HG03064 (cell line): ENCODE results near the gene NCKAP5.
"Not testable (repeated sequence)": the region's sequence is repeated elsewhere in the genome, so short reads cannot be mapped to it uniquely, and the experiment has no call there.

Source experiments
- ATAC-seq: cut with Tn5 transposase; IDR thresholded peaks from one replicate; pipeline ENCODE4 v1.9.1; 2021; ENCODE audit warnings: low read depth; ENCODE audit not compliant: unreplicated experiment

Gene NCKAP5

GRCh38 chr2:132876745-132877391 lies 691.4 kb downstream of the NCKAP5 start:
- ATAC-seq, result no peak

GRCh38 chr2:132875193-132875592 lies 693.1 kb downstream of the NCKAP5 start:
- ATAC-seq, result no peak

DNA sequence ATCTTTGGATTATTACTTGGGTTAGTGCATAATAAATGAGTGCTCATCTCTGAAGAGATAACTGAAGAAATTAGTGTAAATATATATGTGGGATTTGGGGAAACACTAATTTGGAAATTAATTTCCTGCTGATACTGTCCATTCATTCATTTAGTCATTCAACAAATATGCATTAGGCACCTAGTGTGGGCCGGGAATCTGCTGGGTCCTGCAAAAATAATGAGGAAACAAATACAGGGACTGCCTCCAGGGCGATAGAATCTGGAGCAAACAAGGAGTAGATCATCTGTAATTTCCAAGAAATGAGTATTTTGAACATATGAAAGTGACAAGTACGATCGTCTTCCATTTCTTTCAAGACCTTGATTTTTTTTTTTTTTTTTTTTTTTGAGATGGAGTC lies 694.5 kb downstream of the NCKAP5 start:
- ATAC-seq, result no peak

DNA sequence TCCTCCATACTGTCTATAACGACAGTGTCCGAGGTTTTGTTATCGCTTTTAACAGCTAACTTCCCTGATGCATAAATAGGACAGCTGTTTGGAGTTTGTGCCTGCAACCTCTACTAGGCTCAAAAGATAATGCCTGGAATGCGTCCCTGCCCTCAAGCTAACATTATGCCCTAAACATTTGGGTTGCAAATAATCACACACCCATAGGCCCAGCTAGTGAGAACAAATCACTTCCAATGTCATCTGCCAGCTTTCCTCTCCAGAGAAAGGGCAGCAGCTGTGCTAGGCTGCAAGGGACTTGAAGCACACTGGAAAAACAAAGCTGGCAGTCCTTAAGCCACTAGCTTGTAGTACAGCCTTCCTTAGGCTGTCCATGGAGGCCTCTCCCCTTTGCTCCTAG lies 696.4 kb downstream of the NCKAP5 start:
- ATAC-seq, result no peak

DNA sequence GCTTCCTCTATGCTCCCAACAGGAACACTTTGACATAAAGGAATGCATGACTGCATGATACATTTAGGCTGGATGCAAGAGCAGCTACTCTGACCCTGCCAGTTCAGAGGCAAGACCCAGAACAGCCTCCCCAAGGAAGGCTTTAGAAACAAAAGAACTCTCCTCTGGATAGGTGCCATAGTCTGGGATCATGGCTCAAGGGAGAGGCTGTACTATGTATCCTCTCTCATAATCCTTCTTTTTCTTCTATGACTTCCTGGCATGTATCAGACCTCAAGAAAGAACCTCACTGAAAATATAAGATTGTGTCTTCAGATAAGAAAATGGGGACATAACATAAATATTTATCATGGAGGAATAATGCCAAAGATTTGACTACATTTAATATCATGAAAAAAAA lies 704.3 kb downstream of the NCKAP5 start:
- no peak for ATAC-seq

GRCh38 chr2:132860220-132860619 lies 708.0 kb downstream of the NCKAP5 start:
- no peak for ATAC-seq

DNA sequence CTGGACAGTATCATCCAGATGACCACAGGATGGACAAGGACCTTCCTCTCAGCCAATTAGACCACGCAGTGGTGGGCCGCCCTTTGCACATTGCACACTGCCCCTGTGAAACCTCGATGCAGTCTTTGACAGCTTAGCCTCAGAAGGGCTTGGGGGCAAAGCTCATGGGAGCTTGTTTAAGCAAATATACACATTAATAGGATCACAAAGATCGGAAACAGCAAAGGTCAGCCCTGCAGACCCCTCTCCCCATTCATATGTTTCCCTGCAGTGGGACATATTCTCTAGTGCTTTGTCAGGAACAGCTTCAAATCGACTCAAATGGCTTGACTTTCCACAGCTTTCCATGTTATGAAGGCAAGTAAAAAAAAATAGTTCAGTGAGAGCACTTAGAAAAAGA lies 708.7 kb downstream of the NCKAP5 start:
- no peak for ATAC-seq

GRCh38 chr2:132857319-132857718 lies 710.9 kb downstream of the NCKAP5 start:
- ATAC-seq, result no peak

- no peak for ATAC-seq
Observed at GRCh38 chr2:132850688-132851087, 717.6 kb downstream of the NCKAP5 start.

GRCh38 chr2:132849118-132849517 lies 719.1 kb downstream of the NCKAP5 start:
- ATAC-seq, result no peak

DNA sequence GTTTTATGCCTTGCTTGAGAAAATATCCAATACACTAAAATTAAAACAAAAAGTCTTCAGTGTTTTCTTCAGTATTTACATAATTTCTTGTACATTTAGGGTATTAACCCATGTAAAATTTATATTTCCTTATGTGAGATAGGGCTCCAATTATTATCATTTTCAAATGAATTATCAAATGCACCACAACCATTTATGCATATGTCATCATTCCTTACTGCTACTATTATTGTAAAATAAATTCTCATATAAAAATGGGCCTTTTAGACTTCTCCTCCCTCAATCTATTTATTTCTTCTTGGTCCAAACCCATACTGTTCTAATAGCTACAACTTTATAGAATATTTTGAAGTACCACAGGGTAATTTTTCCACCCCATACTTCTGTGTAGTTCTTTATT lies 722.9 kb downstream of the NCKAP5 start:
- ATAC-seq, result no peak

DNA sequence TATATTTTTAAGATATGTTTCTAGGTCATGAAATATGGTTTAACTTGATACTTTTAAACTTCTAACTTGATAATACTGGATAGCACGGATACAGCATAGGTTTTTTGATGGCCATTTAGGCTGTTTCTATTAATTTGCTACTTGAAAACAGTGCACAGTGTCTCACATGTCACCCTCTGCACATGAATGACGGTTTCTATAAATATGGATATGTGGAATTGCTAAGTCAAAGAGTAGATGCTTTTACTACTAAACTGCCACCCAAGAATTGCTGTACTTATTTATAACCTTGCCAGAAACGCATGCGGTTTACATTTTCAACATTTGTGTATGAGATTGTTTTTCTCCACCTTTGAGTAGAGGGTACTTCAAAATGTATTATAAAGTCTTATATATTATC lies 723.7 kb downstream of the NCKAP5 start:
- ATAC-seq, result no peak

GRCh38 chr2:132837769-132838168 lies 730.5 kb downstream of the NCKAP5 start:
- no peak for ATAC-seq

DNA sequence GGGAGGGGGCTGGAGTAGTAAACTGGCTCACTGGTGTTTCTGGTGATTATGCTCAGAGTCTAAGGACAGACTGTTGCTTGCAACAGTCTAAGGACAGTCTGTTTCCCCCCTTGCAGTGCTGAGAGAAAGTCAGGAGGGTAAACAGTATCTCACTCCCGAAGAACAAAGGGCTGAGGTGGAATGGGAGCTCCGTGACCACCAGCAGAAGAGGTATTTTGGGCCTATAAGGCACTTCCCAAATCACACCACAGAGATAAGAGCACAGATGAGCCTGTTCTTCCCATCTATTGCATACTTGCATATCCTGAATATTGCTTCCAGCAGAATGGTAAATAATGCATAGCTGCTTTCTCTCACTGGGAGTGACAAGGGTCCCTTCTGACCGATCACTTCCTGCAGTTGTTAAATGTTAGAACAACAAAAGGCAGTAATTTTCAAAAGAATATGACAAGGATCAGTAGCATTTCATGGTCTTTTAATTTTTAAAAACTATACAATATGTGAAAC lies 737.9 kb downstream of the NCKAP5 start:
- no peak for ATAC-seq

GRCh38 chr2:132825601-132826000 lies 742.7 kb downstream of the NCKAP5 start:
- ATAC-seq, result no peak

DNA sequence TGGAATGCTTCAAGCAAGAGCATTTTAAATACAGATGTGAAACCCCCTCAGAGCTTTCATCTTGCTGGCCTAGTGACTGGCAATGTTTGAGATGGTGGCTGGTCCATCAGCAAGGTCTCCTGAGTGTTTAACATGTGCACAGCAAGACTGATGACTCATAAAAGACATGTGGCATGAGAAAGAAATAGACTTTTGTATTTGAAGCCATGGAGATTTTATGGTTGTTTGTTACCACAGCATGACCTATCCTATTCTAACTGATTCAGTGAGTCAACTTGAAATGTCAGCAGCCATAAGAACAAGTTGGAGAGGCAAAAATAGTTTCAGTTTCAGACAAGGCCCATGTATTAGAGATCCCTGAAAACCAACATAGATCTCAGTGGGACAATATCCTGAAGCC lies 743.5 kb downstream of the NCKAP5 start:
- ATAC-seq, result no peak

GRCh38 chr2:132816234-132816633 lies 752.0 kb downstream of the NCKAP5 start:
- no peak for ATAC-seq

DNA sequence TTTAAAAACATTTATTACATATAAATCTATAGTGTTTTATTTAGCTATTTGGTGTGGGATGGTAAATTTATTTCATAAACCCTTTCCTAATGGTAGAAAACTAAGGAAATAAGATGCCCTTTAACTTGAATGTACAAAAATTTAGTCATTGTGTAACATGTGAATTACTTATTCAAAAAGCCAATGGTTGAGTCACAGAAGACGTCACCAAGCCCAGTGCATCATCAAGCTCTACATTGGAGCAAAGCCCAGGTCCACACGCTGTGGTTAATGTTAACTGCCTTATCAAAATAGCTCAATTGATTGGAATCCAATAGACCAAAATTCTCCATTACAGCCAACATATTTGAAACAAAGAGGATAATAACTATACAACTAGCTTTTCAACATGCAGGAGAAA lies 752.7 kb downstream of the NCKAP5 start:
- no peak for ATAC-seq

DNA sequence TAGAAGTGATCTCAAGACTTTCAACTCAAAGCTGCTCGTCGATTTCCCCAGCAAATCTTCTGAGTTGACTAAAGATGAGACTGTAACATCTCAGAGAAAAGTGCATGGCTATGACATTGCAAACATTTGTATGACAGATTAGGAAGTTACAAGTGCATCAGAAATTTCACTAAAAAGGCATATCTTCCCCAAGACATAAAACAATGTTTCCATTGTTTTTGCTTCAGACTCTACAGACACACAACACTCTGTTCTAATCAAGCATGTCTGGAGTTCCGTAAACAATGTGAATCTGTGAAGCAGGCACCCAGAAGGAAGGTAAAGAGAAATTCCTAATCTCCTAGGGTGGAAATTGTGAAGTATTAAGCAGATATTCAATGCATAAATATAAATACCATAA lies 753.6 kb downstream of the NCKAP5 start:
- no peak for ATAC-seq

DNA sequence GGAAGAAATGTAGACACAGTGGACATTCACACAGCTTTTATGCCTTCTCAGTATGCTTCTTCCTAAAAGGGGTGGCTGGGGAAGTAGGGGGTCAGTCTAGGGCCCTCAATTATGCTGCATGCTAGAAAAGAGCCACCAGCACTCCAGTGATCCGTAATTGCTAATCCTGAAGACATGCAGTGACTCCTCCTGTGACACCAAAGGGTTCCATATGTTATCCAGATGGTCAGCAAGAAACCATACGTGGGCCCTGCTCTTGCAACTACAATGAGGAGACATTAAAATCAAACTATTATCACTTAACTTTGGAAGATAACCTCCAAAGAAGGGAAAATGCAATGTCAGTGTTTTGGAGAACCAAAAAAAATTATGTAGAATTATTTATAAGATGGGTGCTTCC lies 754.8 kb downstream of the NCKAP5 start:
- no peak for ATAC-seq

- no peak for ATAC-seq
Observed at GRCh38 chr2:132811148-132811915, 756.9 kb downstream of the NCKAP5 start.

GRCh38 chr2:132809962-132810361 lies 758.3 kb downstream of the NCKAP5 start:
- not testable (repeated sequence) for ATAC-seq
